ENCODE measurements around the gene DGKD.

- TF ChIP-seq EZH2 (IDR thresholded peaks at IDR 0.05; ENCODE audit: insufficient read depth, poor library complexity, severe bottlenecking) (no peak), EZH2phosphoT487 (IDR thresholded peaks at IDR 0.05; ENCODE audit: insufficient read depth, low read depth) (no peak)
These were observed 17.8 kb upstream of the DGKD start for GRCh38 chr2:233336541-233336940.

All from GM23248 (cell line).